ENCODE results near the gene TAS2R38.

Gene TAS2R38

DNA sequence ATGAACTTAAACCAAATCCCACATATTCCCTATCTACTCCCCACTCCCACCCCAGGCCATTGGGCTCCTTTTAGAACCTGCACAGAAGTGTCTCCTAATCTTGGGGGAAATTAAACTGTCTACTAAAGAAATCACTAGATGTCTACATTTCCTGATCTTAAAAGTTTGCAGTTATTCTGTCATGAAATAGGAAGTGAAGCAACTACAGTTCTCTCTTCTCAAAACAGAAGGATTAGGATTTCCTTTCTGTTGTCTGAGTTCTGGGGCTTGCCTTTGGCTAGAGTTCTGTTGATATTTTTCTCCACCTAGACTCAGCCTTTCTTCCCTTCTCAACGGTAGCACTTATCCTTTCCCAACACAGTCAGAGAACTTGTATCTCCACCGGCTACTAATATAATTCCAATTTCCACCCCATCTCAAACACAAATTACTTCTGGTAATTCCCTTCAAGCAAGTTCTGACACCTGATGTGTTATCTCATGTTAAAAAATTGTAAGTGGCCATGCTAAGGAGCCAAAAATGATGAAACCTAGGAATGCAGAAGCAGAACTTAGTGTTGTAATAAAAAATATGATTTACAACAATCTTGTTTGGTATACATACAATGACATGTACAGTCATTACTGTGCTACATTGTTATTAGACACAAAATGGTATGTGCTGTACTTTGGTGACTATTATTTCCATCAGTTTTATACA, 45.3 kb downstream of the TAS2R38 start:
- no peak overlapping the region for H3K4me3 ChIP-seq (ENCODE audit: control insufficient read depth, low read depth, low read length)
- TF ChIP-seq, protein P1, sequence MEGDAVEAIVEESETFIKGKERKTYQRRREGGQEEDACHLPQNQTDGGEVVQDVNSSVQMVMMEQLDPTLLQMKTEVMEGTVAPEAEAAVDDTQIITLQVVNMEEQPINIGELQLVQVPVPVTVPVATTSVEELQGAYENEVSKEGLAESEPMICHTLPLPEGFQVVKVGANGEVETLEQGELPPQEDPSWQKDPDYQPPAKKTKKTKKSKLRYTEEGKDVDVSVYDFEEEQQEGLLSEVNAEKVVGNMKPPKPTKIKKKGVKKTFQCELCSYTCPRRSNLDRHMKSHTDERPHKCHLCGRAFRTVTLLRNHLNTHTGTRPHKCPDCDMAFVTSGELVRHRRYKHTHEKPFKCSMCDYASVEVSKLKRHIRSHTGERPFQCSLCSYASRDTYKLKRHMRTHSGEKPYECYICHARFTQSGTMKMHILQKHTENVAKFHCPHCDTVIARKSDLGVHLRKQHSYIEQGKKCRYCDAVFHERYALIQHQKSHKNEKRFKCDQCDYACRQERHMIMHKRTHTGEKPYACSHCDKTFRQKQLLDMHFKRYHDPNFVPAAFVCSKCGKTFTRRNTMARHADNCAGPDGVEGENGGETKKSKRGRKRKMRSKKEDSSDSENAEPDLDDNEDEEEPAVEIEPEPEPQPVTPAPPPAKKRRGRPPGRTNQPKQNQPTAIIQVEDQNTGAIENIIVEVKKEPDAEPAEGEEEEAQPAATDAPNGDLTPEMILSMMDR (IDR thresholded peaks at IDR 0.05; ENCODE audit: control insufficient read depth, insufficient read depth, low read depth, low read length, missing control alignments): no peak
- DNase-seq (ENCODE audit: low read depth): no peak
